ENCODE measurements around the gene PSMA4. TPM values are rescaled to one million over a fixed set of nuclear protein-coding genes. Genes with fewer than 3 reads are reported as not detected.

The PSMA4 gene
- total and polyA plus RNA-seq, 2 of the 8 experiments (the other 6 are each of a cell fraction or from before 2014, with no cell fraction given) = 348 to 445 TPM

GRCh38 chr15:78542647-78543046, 2.4 kb downstream of the PSMA4 start:
- peaks cover 3% of the 10 kb centered on the region for H3K79me1 ChIP-seq (ENCODE audit: low read depth, low read length)
- H3K23ac ChIP-seq (ENCODE audit: insufficient read length) = no peak overlapping the region
- H2AFZ ChIP-seq (ENCODE audit: low read length) = no peak overlapping the region
- H2BK12ac ChIP-seq (ENCODE audit: low read depth, low read length) = no peak overlapping the region
- H3K18ac ChIP-seq (ENCODE audit: extremely low read depth, low read length) = no peak overlapping the region
- no peak overlapping the region for H2BK120ac ChIP-seq (replicated peaks; ENCODE audit: low read depth, low read length)
- no peak overlapping the region for H4K5ac ChIP-seq (ENCODE audit: insufficient read length, low read depth, low read length)
- no peak overlapping the region for H2BK15ac ChIP-seq (ENCODE audit: low read length)
- H3K9ac ChIP-seq (replicated peaks in 1 of 4; ENCODE audit: extremely low read depth in 1 of 4, low read depth in 3 of 4, low read length in 3 of 4) = no peak overlapping the region
- no peaks in the 10 kb centered on the region for H3K9me3 ChIP-seq (ENCODE audit: insufficient read depth in 2 of 2, low read depth in 1 of 2, low read length in 1 of 2)
- H3K4ac ChIP-seq (replicated peaks; ENCODE audit: insufficient read length, low read depth, low read length) = no peak overlapping the region
- H2BK20ac ChIP-seq (ENCODE audit: low read length) = no peak overlapping the region
- no peak overlapping the region for H2BK5ac ChIP-seq (ENCODE audit: low read depth, low read length)
- no peak for FAIRE-seq
- H3K79me2 ChIP-seq (ENCODE audit: control insufficient read depth in 1 of 2, insufficient read depth in 2 of 2, low read length in 2 of 2) = peaks cover 0 to 22% of the 10 kb centered on the region in 2 experiments; a peak in 2 of 4 replicates
- no peak for DNase-seq (ENCODE audit: low read depth in 1 of 2, low spot score in 2 of 2)
- no peak overlapping the region for H4K91ac ChIP-seq (replicated peaks; ENCODE audit: insufficient read length, low read length)
- peaks cover 0 to 3% (median 1%) of the 10 kb centered on the region in 4 experiments; a peak in 3 of 7 replicates for H3K4me1 ChIP-seq (replicated peaks in 1 of 4; ENCODE audit: control insufficient read depth in 3 of 4, insufficient read depth in 4 of 4, low read length in 3 of 4)
- no peak overlapping the region for H3K4me2 ChIP-seq (ENCODE audit: insufficient read depth in 1 of 2, low read depth in 2 of 2, low read length in 2 of 2)
- WGBS, 2 experiments (ENCODE audit: extremely low coverage in 1 of 2, insufficient coverage in 1 of 2, insufficient read length in 1 of 2, insufficient replicate concordance in 2 of 2, low coverage in 1 of 2, low lambda C conversion rate in 2 of 2, missing lambda C conversion rate in 1 of 2) = 97% methylated on average over 3 of the region's 3 CpGs; no CpG with 5 or more reads in 1 of the 2 experiments
- peaks cover 15 to 55% (median 24%) of the 10 kb centered on the region in 4 experiments for H3K36me3 ChIP-seq (ENCODE audit: control insufficient read depth in 2 of 4, insufficient read depth in 4 of 4, low read length in 3 of 4)
- H2AK5ac ChIP-seq (ENCODE audit: low read depth, low read length) = no peak overlapping the region
- H4K20me1 ChIP-seq (replicated peaks in 1 of 2; ENCODE audit: control insufficient read depth in 1 of 2, insufficient read depth in 2 of 2, low read length in 2 of 2) = peaks cover 0 to 2% of the 10 kb centered on the region in 2 experiments
- H3K27me3 ChIP-seq (replicated peaks in 1 of 4; ENCODE audit: control insufficient read depth in 3 of 4, extremely low read depth in 1 of 4, insufficient read depth in 3 of 4, low read length in 3 of 4) = no peaks in the 10 kb centered on the region
- no peak overlapping the region for H3K56ac ChIP-seq (replicated peaks; ENCODE audit: insufficient read length, low read depth, low read length)
- H4K8ac ChIP-seq (ENCODE audit: extremely low read depth, insufficient read depth, low read length) = no peak overlapping the region
- ChIA-PET POLR2A (ENCODE audit: partially characterized antibody) (interaction anchor here (1.2 kb wide), 1 partner anchor 16 kb away, joined by 3 read pairs; no protein-coding TSS in a partner anchor), CTCF (ENCODE audit: partially characterized antibody) (interaction anchor here (2.0 to 2.4 kb wide), 3 partner anchors 11 to 234 kb away, joined by 5 to 7 read pairs (median 6); no protein-coding TSS in a partner anchor)
- H3K4me3 ChIP-seq (ENCODE audit: extremely low read depth in 1 of 4, insufficient read depth in 2 of 4, low read depth in 3 of 4, low read length in 4 of 4) = no peak overlapping the region
- H3K14ac ChIP-seq (ENCODE audit: insufficient read length) = no peak overlapping the region
- peaks cover 3% of the 10 kb centered on the region; the same call in 1 of the 2 replicates for H3K23me2 ChIP-seq (ENCODE audit: low read depth, low read length)
- no peak overlapping the region for H3K27ac ChIP-seq (ENCODE audit: low read depth, low read length)
- TF ChIP-seq RXRA (IDR thresholded peaks at IDR 0.05; ENCODE audit: insufficient read depth, low read depth, low read length) (no peak), TEAD4 (IDR thresholded peaks at IDR 0.05; ENCODE audit: low read depth, low read length) (no peak), YY1 (IDR thresholded peaks at IDR 0.05; ENCODE audit: low read depth, low read length) (no peak), EP300 (IDR thresholded peaks at IDR 0.05; ENCODE audit: borderline replicate concordance in 1 of 2, low read depth in 2 of 2, low read length in 2 of 2) (no peak), PHF8 (conservative IDR thresholded peaks at IDR 0.05; ENCODE audit: low read depth, low read length) (no peak), MAX (IDR thresholded peaks at IDR 0.05) (no peak), POLR2AphosphoS5 (IDR thresholded peaks at IDR 0.05; ENCODE audit: low read depth, low read length) (no peak), E2F6 (IDR thresholded peaks at IDR 0.05) (no peak), CREB1 (IDR thresholded peaks at IDR 0.05) (no peak), NRF1 (IDR thresholded peaks at IDR 0.05; ENCODE audit: low read depth, low read length) (no peak)

Measured in H1 (cell line).